HG03439 (cell line): ENCODE data around the gene PYURF.

ENCODE experiments used
- ATAC-seq: cut with Tn5 transposase; IDR thresholded peaks from one replicate; pipeline ENCODE4 v1.9.1; 2021; ENCODE audit warnings: mild to moderate bottlenecking, moderate library complexity; ENCODE audit not compliant: unreplicated experiment

The PYURF gene

DNA sequence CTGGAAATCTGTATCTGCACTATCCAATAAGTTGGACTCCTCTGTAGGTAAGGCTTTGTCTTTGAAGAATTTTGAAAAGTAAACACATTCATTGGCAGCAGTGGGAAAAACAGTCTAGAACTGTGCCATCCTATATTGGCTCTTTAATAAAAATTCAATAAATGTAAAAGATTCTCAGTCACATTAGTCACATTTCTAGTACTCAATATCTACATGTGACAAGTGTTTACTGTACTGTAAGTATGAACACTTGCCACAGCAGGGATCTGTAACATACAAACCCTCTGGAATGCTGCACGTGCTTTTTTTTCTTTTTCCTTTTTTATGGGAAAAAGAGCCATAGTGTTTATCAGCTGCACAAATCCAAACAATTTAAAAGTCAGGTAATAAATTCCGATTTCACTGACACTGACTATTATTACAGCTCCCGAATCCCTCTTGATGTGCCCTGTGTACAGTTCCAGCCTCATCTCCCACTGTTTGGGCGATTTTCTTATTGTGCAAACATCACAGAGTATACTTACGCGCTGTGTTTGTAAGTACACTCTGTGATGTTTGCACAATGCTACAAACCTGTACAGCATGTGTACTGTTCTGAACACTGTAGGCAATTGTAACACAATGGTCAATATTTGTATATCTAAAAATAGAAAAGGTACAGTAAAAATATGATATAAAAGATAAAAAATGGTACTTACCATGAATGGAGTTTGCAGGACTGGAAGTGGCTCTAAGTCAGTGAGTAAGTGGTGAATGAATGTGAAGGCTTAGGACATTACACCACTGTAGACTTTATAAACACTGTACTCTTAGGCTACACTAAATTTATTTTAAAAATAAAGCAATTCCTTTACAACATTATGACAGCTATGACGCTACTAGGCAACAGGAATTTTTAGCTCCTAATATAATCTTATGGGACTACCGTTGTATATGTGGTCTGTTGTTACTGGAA is 8.7 kb downstream of the PYURF start:
- no peak for ATAC-seq

- ATAC-seq, result no peak
Observed at GRCh38 chr4:88511236-88511635, 12.3 kb downstream of the PYURF start.

DNA sequence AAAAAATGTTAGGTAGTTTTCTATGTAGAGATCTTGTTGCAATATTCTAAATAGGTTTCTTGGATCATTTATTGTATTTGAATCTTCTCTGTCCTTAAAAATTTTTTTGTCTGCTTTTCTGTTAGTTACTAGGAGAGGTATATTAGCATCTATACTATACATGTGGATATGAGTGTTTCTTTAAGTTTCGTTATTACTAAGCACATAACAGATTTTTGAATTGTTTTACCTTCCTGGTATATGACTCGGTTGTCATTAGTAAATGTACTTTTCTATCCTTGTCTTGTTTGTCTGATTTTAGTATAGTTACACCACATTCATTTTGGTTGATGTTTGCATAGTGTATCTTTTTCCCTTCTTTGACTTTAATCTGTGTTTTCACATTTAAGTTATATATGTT is 20.2 kb downstream of the PYURF start:
- no peak for ATAC-seq

DNA sequence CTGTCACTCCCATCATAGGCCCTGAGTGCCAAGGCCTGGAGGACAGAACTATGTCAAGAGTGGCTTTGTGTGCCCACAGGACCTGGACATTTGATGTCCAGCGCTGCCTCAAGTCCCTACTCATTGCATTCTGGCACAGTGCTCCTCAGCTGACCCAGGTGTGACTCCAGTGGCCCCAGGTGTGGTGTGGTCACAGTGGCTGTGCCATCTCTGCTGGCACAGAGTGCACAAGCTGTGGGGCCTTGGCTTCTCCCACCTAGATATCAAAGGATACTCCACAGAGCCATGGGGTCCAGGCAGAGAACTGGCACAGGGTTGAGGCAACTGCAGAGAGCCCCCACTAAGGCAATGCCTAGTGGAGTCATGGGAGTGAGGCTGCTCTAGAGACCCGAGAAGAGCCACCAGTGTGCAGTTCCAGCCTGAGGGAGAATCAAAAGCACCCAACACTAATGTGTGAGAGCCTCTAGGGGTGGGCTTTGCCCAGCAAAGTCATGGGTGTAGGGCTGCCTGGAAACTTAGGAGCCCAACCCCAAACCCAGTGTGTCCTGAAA is 25.6 kb downstream of the PYURF start:
- no peak for ATAC-seq

GRCh38 chr4:88489100-88489761 is 34.3 kb downstream of the PYURF start:
- ATAC-seq, result no peak

GRCh38 chr4:88481537-88481936 is 42.0 kb downstream of the PYURF start:
- no peak for ATAC-seq

DNA sequence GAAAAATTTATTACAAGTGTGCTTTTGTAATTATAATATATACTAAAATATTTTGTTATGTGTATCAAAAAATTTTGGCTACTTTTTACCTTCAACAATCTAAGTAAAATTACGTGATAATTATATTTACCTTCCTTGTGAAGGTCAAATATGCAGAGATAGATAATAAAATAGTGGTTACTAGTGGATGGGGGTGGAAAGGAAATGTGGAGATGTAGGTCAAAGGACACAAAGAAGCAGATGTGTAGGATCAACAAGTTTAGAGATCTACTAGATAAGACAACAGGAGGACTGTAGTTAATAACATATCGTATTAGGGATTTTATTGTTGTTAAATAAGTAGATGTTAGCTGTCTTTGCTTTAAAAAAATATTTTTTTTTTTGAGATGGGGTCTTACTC is 45.3 kb downstream of the PYURF start:
- ATAC-seq, result no peak

- ATAC-seq, result no peak
Observed at GRCh38 chr4:88477229-88477860, 46.2 kb downstream of the PYURF start.
